Fibroblast of skin of left biceps (primary cell): ENCODE data around the gene CREBL2.
"Not testable (repeated sequence)": the region's sequence is repeated elsewhere in the genome, so short reads cannot be mapped to it uniquely, and the experiment has no call there.

Source experiments
- DNase-seq, 2 experiments: peaks; one replicate each; pipeline ENCODE4 v3.0.0-alpha.2; 2013; ENCODE audit warnings: low read depth in 2 of 2

The CREBL2 gene

GRCh38 chr12:12596598-12596997 is 15.1 kb upstream of the CREBL2 start:
- DNase-seq = not testable (repeated sequence)

GRCh38 chr12:12598864-12599263 is 12.8 kb upstream of the CREBL2 start:
- DNase-seq = no peak

DNA sequence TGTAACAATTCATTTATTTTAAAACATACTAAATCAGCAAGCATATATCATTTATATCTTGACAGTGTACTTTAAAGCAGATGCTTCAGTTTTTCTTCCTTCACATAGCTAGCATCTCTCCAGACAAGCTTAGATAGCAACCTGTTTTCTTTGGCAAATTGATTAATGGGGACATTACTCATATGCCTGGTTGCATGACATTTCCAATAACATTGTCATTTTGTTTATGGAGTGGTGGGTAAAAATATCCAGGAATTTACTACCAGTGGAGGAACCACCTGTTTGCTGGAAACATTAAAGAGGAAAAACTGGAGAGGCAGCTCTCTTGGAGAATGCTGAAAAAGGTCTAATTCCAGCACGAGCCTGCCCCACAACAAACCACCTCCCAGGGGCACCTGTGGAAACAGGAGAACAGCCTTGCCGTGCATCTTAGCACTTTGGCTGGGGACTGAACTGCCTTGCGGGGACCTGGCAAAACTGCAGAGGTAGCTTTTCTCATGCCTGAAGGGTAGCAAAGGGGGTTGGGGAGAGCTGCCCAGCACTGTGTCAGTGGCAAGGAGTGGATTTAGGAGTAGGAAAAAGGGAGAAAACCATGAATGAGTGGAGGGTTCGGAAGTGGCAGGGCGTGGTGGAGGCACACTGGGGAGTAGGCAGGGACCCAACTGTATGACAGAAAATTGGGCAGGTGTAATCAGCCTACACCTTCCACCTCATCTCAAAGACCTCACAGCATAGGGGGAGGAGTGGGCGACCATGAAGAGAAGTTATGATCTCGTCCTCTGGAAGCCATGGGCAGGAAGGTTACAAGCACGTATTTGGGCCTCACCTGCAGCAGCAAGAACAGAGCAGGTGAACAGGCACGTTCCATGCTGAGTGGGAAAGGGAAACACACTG is 11.7 kb upstream of the CREBL2 start:
- no peak for DNase-seq

DNA sequence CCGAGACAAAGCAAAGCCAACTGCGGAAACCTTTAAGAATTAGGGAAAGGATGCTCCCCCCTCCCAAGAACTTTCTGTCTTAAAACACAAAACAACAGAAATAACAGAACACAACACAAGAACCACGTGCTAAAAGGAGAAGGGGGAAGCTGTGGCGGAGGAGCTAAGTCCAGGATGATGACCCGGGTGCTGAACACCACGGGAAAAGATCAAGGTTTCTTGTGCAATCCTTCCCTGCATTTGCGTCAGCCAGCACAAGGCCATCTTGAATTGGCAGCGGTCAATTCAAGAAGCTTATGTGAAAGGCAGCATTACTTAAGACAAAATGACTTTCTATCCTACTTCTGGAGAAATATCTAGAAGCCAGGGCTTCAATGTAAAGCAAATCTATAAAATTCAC is 11.0 kb upstream of the CREBL2 start:
- no peak for DNase-seq

- no peak for DNase-seq
These were observed 6.9 kb upstream of the CREBL2 start for GRCh38 chr12:12604740-12605139.

DNA sequence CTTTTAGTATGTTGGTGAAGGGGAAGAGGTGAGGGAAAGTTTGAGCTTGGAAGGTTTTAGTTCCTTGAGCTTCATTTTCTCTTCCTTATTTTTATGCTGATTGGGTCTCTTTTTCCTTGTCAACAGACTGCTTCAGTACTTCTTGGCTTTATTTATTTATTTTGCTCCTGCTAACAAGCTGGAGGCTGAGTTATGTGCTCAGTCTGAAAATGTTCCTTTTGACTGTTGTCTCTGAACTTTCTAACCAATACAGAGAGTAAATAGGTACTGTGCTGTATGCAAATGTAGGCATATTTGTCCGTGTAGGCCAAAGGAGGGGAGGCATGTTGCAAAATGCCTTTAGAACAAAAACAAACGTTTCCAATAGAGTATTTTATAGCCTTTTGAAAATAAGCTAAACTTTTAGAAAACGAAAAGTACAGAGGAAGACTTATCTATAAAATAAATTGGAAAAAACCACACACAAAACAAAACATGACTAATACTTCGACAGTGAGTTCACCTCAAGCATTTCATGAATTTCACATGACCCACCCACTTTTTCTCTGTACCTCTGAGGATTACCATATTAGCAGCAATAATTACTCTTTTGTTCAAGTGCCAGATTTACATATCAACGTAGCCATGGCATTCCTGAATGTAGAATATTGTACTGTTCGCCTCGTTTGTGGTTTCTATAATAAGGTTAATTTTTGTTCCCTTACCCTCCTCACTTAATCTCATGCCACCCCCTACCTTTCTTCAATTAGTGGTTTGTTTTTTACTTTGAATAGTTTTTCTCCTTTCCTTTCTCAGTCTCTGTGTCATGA is 4.7 kb upstream of the CREBL2 start:
- DNase-seq = peak; percentile 26 to 29

GRCh38 chr12:12608557-12608957 is 3.1 kb upstream of the CREBL2 start:
- no peak for DNase-seq

- no peak for DNase-seq
These were observed 2.0 kb upstream of the CREBL2 start for GRCh38 chr12:12609692-12610091.

GRCh38 chr12:12610711-12611110 is 965 bp upstream of the CREBL2 start:
- DNase-seq = no peak

DNA sequence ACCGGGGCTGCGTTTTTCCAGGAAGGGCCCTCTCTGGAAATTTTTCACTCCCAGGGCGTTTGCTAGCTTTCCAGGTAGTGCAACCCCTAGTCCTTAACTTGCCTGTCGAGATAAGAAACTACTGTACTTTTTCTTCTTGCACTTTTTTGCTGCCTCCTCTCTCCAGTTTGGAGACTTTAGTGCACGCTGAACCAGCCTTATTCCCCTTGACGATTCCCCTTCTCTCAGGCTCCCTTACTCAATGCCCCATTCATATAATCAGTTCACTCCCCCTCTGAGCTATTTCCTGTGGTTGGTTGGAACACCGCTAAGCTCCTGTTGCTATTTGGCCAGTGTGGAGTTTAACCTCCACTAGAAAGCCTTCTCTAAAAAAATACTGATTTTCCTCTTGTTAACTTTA is 682 bp downstream of the CREBL2 start:
- no peak for DNase-seq

DNA sequence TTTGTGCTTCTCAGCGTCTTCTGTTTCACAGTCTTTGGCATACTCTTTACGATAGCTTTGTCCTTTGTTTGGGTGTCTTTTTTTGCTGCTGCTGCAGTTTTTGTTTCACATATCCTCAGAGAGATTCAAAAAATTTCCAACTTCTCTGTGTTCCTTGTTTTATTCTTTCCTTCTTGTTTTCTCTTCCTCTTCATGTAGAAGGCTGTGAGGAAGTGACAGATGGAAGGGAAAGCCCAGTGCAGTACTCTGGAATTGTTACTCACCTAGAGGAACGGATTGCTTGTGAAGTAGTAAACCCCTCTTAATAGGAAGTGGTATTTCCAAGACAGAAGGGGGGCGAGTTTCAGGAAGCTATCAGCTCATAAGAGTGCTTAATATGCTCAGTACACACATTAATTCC is 1.7 kb downstream of the CREBL2 start:
- DNase-seq = no peak

DNA sequence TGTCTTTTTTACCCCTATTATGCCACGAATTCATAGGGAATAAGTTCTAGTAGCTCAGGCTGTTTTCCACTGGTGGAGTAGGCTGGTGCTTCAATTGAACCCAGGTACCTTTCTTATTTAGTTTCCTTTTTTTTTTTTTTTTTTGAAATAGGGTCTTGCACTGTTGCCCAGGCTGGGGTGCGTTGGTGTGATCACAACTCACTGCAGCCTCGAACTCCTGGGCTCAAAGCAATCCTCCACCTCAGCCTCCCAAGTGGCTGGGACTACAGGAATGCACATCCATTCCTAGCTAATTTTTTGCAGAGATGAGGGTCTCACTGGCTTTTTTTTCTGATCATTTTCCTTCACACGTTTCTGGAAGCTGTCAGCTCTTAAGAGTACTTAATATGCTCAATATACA is 2.7 kb downstream of the CREBL2 start:
- DNase-seq = no peak

DNA sequence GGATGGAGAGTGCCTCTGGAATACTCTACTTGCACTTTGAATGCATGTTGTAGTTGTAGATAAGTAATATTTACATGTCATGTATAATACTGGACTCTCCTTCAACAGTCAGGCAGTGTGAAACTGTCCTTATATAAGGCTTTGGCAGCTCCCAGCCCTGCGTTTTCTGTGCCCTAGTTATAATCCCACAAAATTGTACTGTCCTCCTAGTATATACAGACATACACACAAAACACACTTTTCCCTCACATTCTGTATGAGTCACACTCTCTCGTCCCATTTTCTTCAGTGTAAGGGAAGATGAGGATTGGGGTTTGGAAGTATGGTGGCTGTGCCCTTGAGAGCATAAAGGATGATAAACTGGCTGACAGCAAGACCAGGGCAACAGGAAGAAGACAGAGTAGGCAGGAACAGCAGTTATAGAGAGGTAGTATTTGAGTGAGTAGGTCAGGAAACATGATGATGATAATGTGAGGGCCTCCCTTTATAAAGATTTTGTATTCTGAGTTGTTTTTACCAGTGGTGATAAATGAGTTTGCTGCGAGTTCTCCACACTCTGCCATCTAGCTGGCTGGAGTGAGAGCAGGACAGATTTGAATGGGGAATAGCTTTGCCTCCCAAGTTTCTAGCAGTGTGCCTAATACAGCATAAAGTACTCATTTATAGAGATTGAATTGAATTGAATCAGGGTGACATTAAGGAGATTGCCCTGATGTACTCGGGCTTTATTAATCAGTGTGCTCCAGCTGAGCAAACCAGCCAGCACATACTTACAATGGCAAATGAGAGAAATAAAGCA is 5.0 kb downstream of the CREBL2 start:
- DNase-seq = no peak

DNA sequence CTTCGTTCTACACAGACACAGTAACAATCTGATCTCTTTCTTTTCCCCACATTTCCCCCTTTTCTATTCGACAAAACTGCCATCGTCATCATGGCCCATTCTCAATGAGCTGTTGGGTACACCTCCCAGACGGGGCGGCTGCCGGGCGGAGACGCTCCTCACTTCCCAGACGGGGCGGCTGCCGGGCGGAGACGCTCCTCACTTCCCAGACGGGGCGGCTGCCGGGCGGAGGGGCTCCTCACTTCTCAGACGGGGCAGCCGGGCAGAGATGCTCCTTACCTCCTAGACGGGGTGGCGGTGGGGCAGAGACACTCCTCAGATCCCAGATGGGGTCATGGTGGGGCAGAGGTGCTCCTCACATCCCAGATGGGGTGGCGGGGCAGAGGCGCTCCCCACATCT is 6.4 kb downstream of the CREBL2 start:
- DNase-seq = not testable (repeated sequence)

DNA sequence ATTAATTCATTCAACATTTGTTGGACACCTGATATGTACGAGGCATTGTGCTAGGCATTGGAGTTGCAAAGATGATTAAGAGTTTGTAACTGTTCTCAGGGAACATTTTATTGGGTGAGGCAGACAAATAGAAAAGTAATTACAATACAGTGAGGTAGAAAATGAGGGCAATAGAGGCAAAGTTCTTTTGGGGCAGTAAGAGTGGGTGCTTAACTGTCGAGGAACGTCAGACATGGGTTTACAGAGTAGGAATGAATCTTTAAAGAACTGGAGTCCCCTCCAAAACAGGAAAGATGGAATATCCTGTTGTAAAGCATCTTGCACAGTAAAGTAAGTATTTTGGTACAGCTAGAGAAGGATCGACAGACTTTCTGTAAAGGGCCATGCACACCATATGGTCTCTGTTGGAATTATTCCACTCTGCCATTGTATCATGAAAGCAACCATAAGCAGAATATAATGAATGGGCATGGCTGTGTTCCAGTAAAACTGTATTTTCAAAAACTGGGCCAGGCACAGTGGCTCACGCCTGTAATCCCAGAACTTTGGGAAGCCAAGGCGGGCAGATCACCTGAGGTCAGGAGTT is 9.1 kb downstream of the CREBL2 start:
- no peak for DNase-seq

DNA sequence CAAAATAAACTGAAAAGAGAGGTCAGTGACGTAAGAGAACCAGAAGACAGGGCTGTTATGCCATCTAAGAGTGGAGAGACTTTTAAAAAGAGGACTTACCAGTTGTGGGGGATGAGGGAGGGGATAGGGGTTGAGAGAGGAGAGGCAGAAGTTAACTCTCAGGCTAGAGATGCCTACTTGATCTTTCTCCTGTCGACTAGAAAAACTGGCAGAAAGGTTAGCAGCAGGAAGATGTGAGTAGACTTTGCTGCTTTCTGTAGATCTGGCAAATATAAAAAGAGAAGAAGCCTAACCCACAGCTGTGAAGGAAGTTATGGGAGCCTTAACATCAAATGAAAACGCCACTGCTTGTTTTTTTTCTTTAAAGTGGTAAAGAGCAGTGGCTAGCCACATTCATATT is 10.7 kb downstream of the CREBL2 start:
- no peak for DNase-seq

- DNase-seq = no peak
These were observed 12.9 kb downstream of the CREBL2 start for GRCh38 chr12:12624498-12624992.

- DNase-seq = no peak
These were observed 14.8 kb downstream of the CREBL2 start for GRCh38 chr12:12626471-12626870.

DNA sequence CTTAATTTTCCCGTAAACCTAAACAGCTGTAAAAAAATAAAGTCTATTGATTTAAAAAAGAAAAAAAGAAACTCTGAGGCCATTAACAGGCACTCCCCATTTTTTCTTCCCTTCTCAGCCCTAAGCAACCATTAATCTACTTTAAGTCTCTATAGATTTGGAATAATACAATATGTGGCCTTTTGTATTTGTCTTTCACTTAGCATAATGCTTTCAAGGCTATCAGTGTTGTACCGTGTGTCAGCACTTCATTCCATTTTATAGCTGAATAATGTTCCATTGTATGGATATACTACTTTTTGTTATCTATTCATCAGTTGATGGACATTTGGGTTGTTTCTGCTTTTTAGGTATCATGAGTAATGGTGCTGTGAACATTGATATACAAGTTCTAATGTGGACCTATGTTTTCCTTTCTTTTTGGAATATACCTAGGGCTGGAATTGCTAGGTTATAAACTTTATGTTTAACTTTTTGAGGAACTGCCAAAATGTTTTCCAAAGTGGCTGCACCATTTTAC is 15.7 kb downstream of the CREBL2 start:
- DNase-seq = no peak

DNA sequence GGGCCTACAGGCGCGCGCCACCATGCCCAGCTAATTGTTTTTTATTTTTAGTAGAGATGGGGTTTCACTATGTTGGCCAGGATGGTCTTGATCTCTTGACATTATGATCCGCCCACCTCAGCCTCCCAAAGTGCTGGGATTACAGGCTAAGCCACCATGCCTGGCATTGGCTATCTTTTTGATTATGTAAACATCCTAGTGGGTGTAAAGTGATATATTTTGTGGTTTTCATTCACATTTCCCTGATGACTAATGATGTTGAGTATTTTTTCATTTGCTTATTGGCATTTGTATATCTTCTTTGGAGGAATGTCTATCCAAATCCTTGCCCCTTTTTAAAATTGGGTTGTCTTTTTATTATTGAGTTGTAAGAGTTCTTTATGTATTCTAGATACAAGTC is 16.3 kb downstream of the CREBL2 start:
- no peak for DNase-seq

DNA sequence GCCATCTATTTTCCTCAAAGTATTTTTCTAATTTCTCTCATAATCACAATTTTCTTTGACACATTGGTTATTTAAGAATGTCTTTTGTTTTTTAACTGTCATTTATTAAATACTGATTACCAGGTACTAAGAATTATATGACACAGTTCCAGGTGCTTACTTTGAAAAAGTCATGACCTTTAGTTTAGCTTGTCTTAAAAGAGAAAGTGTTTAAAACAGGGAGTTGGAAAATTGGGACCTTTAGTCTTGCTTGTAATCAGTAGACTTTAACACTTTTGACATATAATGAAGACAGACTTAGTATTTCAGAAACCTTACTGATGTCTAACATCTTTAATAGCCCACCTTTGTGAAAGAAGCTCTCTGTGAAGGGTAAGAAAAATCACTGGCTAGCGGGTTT is 19.2 kb downstream of the CREBL2 start:
- no peak for DNase-seq
